ENCODE results near the gene CUL9.

Gene CUL9

GRCh38 chr6:43240950-43241349 lies 59.0 kb downstream of the CUL9 start:
- Histone ChIP-seq H3K27ac (no peak overlapping the region), H3K9me3 (peaks cover 8% of the 10 kb centered on the region), H3K27me3 (peaks cover 56% of the 10 kb centered on the region), H3K4me1 (no peaks in the 10 kb centered on the region), H4K20me1 (no peaks in the 10 kb centered on the region), H3K4me2 (no peak overlapping the region), H3K36me3 (no peaks in the 10 kb centered on the region), H3K9ac (no peak overlapping the region), H3K4me3 (no peak overlapping the region)
- TF ChIP-seq Cebpa-rat (IDR thresholded peaks at IDR 0.05) = no peak

- no peaks in the 10 kb centered on the region for H3K36me3 ChIP-seq
- H3K4me1 ChIP-seq = peaks cover 2% of the 10 kb centered on the region; the same call in 1 of the 2 replicates
- peaks cover 61% of the 10 kb centered on the region for H3K27me3 ChIP-seq
- no peak overlapping the region for H3K9ac ChIP-seq
- TF ChIP-seq Cebpa-rat (IDR thresholded peaks at IDR 0.05) = no peak
- no peak overlapping the region for H3K4me2 ChIP-seq
- no peaks in the 10 kb centered on the region for H4K20me1 ChIP-seq
- H3K4me3 ChIP-seq = no peak overlapping the region
- no peak overlapping the region for H3K27ac ChIP-seq
- peaks cover 8% of the 10 kb centered on the region for H3K9me3 ChIP-seq
Measured at GRCh38 chr6:43241446-43241845, 59.5 kb downstream of the CUL9 start.

GRCh38 chr6:43242908-43243663 lies 61.1 kb downstream of the CUL9 start, which contains the start of gene TTBK1:
Gene TTBK1 (plus strand): TSS chr6:43243481. CDS start chr6:43246661, 3,180 bp downstream.
- Histone ChIP-seq H3K27ac (no peak within 1 kb of the TSS), H4K20me1 (no peaks in the 10 kb centered on the region), H3K9ac (no peak within 1 kb of the TSS), H3K4me1 (peaks cover 15% of the 10 kb centered on the region), H3K27me3 (peaks cover 74% of the 10 kb centered on the region), H3K9me3 (peaks cover 8% of the 10 kb centered on the region), H3K36me3 (no peaks in the 10 kb centered on the region), H3K4me3 (peak within 1 kb of the TSS; percentile 31; the same call in 1 of the 2 replicates), H3K4me2 (no peak within 1 kb of the TSS)
- no peak for TF ChIP-seq Cebpa-rat (IDR thresholded peaks at IDR 0.05)

GRCh38 chr6:43243664-43244321 lies 61.8 kb downstream of the CUL9 start:
- H3K4me2 ChIP-seq = no peak overlapping the region

GRCh38 chr6:43246301-43247113 lies 64.5 kb downstream of the CUL9 start:
- Histone ChIP-seq H3K4me3 (peak overlapping the region; percentile 71), H3K9ac (no peak overlapping the region), H3K36me3 (no peaks in the 10 kb centered on the region), H3K9me3 (peaks cover 4% of the 10 kb centered on the region; the same call in 1 of the 2 replicates), H3K4me1 (peaks cover 22% of the 10 kb centered on the region), H3K4me2 (peak overlapping the region; percentile 95), H3K27me3 (peaks cover 94% of the 10 kb centered on the region), H4K20me1 (no peaks in the 10 kb centered on the region), H3K27ac (no peak overlapping the region)
- no peak for TF ChIP-seq Cebpa-rat (IDR thresholded peaks at IDR 0.05)

More at GRCh38 chr6:43243664-43244321, 61.8 kb downstream of the CUL9 start:
- Histone ChIP-seq H3K4me1 (peaks cover 16% of the 10 kb centered on the region), H3K36me3 (no peaks in the 10 kb centered on the region), H3K27me3 (peaks cover 79% of the 10 kb centered on the region), H3K9me3 (peaks cover 8% of the 10 kb centered on the region), H4K20me1 (no peaks in the 10 kb centered on the region), H3K9ac (no peak overlapping the region), H3K4me3 (peak overlapping the region; percentile 31; the same call in 1 of the 2 replicates), H3K27ac (no peak overlapping the region)
- no peak for TF ChIP-seq Cebpa-rat (IDR thresholded peaks at IDR 0.05)

- peaks cover 22% of the 10 kb centered on the region for H3K4me1 ChIP-seq
- H3K27ac ChIP-seq = no peak overlapping the region
- peak overlapping the region; percentile 95 for H3K4me2 ChIP-seq
- H3K27me3 ChIP-seq = peaks cover 94% of the 10 kb centered on the region
- no peaks in the 10 kb centered on the region for H4K20me1 ChIP-seq
- no peaks in the 10 kb centered on the region for H3K36me3 ChIP-seq
- TF ChIP-seq Cebpa-rat (IDR thresholded peaks at IDR 0.05) = no peak
- peak overlapping the region; percentile 41; the same call in 1 of the 2 replicates for H3K9ac ChIP-seq
- peaks cover under 1% of the 10 kb centered on the region; the same call in 1 of the 2 replicates for H3K9me3 ChIP-seq
- peak overlapping the region; percentile 71 for H3K4me3 ChIP-seq
Measured at GRCh38 chr6:43247114-43247999, 65.4 kb downstream of the CUL9 start.

GRCh38 chr6:43248101-43248500 lies 66.1 kb downstream of the CUL9 start:
- H4K20me1 ChIP-seq = no peaks in the 10 kb centered on the region
- H3K4me3 ChIP-seq = peak overlapping the region; percentile 71
- peaks cover 94% of the 10 kb centered on the region for H3K27me3 ChIP-seq
- 0 out of 2 replicates have a peak overlapping the region, but pooled peaks have one; percentile 41 for H3K9ac ChIP-seq
- peaks cover 22% of the 10 kb centered on the region for H3K4me1 ChIP-seq
- no peak for TF ChIP-seq Cebpa-rat (IDR thresholded peaks at IDR 0.05)
- peak overlapping the region; percentile 95 for H3K4me2 ChIP-seq
- H3K36me3 ChIP-seq = no peaks in the 10 kb centered on the region
- H3K9me3 ChIP-seq = no peaks in the 10 kb centered on the region
- no peak overlapping the region for H3K27ac ChIP-seq

GRCh38 chr6:43248791-43249190 lies 66.8 kb downstream of the CUL9 start:
- peaks cover 94% of the 10 kb centered on the region for H3K27me3 ChIP-seq

More at GRCh38 chr6:43248791-43249190, 66.8 kb downstream of the CUL9 start:
- Histone ChIP-seq H3K4me1 (peaks cover 22% of the 10 kb centered on the region), H3K4me2 (no peak overlapping the region), H3K9ac (no peak overlapping the region), H3K27ac (no peak overlapping the region), H4K20me1 (no peaks in the 10 kb centered on the region), H3K36me3 (no peaks in the 10 kb centered on the region), H3K9me3 (no peaks in the 10 kb centered on the region), H3K4me3 (no peak overlapping the region)
- TF ChIP-seq Cebpa-rat (IDR thresholded peaks at IDR 0.05) = no peak

Data from BLaER1 (cell line).